Epithelial cell of esophagus (primary cell): ENCODE measurements around the gene SLC30A7.
"Not testable (repeated sequence)": the region's sequence is repeated elsewhere in the genome, so short reads cannot be mapped to it uniquely, and the experiment has no call there.

Source experiments
- DNase-seq: peaks from one replicate; pipeline ENCODE4 v3.0.0; 2010; ENCODE audit warnings: low read depth
- H3K4me3 ChIP-seq: 2 replicates; pipeline ENCODE4 v1.5.1; 2011; ENCODE audit warnings: mild to moderate bottlenecking, low read length, control low read depth
- CTCF ChIP-seq: IDR thresholded peaks from 2 replicates; pipeline ENCODE4 v1.5.1; 2011; ENCODE audit warnings: low read depth, mild to moderate bottlenecking, low read length, control low read depth, inconsistent platforms; ENCODE audit not compliant: insufficient read depth; ENCODE audit errors: missing control alignments

Gene SLC30A7

GRCh38 chr1:100874433-100874832 is 21.5 kb upstream of the SLC30A7 start:
- no peak overlapping the region for H3K4me3 ChIP-seq
- DNase-seq: no peak
- TF ChIP-seq CTCF: no peak

- DNase-seq: no peak
- TF ChIP-seq CTCF: no peak
- H3K4me3 ChIP-seq: no peak overlapping the region
Observed at GRCh38 chr1:100875228-100875627, 20.7 kb upstream of the SLC30A7 start.

GRCh38 chr1:100876291-100876690 is 19.6 kb upstream of the SLC30A7 start:
- H3K4me3 ChIP-seq: no peak overlapping the region
- no peak for TF ChIP-seq CTCF

GRCh38 chr1:100879422-100879821 is 16.5 kb upstream of the SLC30A7 start:
- H3K4me3 ChIP-seq: no peak overlapping the region
- DNase-seq: no peak
- TF ChIP-seq CTCF: no peak

More at GRCh38 chr1:100876291-100876690, 19.6 kb upstream of the SLC30A7 start:
- no peak for DNase-seq

GRCh38 chr1:100881687-100882086 is 14.2 kb upstream of the SLC30A7 start:
- no peak overlapping the region for H3K4me3 ChIP-seq
- no peak for TF ChIP-seq CTCF
- no peak for DNase-seq

GRCh38 chr1:100882698-100883097 is 13.2 kb upstream of the SLC30A7 start:
- no peak for TF ChIP-seq CTCF
- no peak overlapping the region for H3K4me3 ChIP-seq
- no peak for DNase-seq

GRCh38 chr1:100883963-100884362 is 11.9 kb upstream of the SLC30A7 start:
- DNase-seq: peak; percentile 76

GRCh38 chr1:100889007-100889406 is 6.9 kb upstream of the SLC30A7 start:
- not testable (repeated sequence) for DNase-seq, H3K4me3 ChIP-seq

More at GRCh38 chr1:100883963-100884362, 11.9 kb upstream of the SLC30A7 start:
- TF ChIP-seq CTCF: peak; percentile 42
- no peak overlapping the region for H3K4me3 ChIP-seq

- H3K4me3 ChIP-seq, DNase-seq: not testable (repeated sequence)
Observed at GRCh38 chr1:100889869-100890482, 5.9 kb upstream of the SLC30A7 start.
